Measurements from ENCODE around the gene TEDC2. TPM values are rescaled to one million over a fixed set of nuclear protein-coding genes. Genes with fewer than 3 reads are reported as not detected.

The TEDC2 gene
- total RNA-seq, 4 donors from 2014 or later = 1.4 to 2.3 TPM; not detected in 2

GRCh38 chr16:2490190-2491105 lies 30.5 kb downstream of the TEDC2 start:
- peaks cover 0 to 22% (median 3%) of the 10 kb centered on the region in 4 donors for H3K4me1 ChIP-seq
- no peaks in the 10 kb centered on the region for H3K9me3 ChIP-seq
- in situ Hi-C loops (cut with MboI; ENCODE audit: low pct_ligation_motif_present in 1 of 4, low pct_unique_long_range_greater_than_20kb in 1 of 4, low sequenced_read_pairs in 3 of 4) (loop anchor here (10.0 to 25.0 kb wide), 4 partner anchors 56 to 328 kb away; partner anchors contain the start of genes ABCA3 (in 2 of the 4), CASKIN1 (in 1 of the 4) and TRAF7 (in 1 of the 4)), intact Hi-C loops (cut with DNase I; ENCODE audit: low total_unique reads) (no loop called here)
- TF ChIP-seq CTCF (IDR thresholded peaks at IDR 0.05) (no peak), EP300 (IDR thresholded peaks at IDR 0.05; ENCODE audit: low read depth) (no peak), POLR2A (IDR thresholded peaks at IDR 0.05) (no peak), POLR2AphosphoS5 (IDR thresholded peaks at IDR 0.05) (no peak)
- WGBS, 2 donors (ENCODE audit: low coverage in 1 of 2) = 75 to 81% methylated on average over 2 to 22 of the region's 23 CpGs
- H3K4me3 ChIP-seq = no peak overlapping the region
- DNase-seq = no peak
- no peak overlapping the region for H3K27ac ChIP-seq
- H3K27me3 ChIP-seq = no peaks in the 10 kb centered on the region
- no peaks in the 10 kb centered on the region for H3K36me3 ChIP-seq

- TF ChIP-seq CTCF (IDR thresholded peaks at IDR 0.05) (no peak), EP300 (IDR thresholded peaks at IDR 0.05; ENCODE audit: low read depth) (no peak), POLR2A (IDR thresholded peaks at IDR 0.05) (no peak), POLR2AphosphoS5 (IDR thresholded peaks at IDR 0.05) (no peak)
- in situ Hi-C loops (cut with MboI; ENCODE audit: low pct_ligation_motif_present in 1 of 4, low pct_unique_long_range_greater_than_20kb in 1 of 4, low sequenced_read_pairs in 3 of 4) (loop anchor here (10.0 to 25.0 kb wide), 4 partner anchors 57 to 330 kb away; partner anchors contain the start of genes ABCA3 (in 2 of the 4), CASKIN1 (in 1 of the 4) and TRAF7 (in 1 of the 4)), intact Hi-C loops (cut with DNase I; ENCODE audit: low total_unique reads) (no loop called here)
- H3K4me1 ChIP-seq = peaks cover 0 to 21% (median 5%) of the 10 kb centered on the region in 4 donors
- H3K9me3 ChIP-seq = no peaks in the 10 kb centered on the region
- 48 to 58% methylated on average over 6 to 13 of the region's 13 CpGs for WGBS, 2 donors (ENCODE audit: low coverage in 1 of 2)
- no peaks in the 10 kb centered on the region for H3K27me3 ChIP-seq
- H3K27ac ChIP-seq = peak overlapping the region in 3 of 4 donors; percentile 15 to 50 (median 29)
- no peaks in the 10 kb centered on the region for H3K36me3 ChIP-seq
- peak; percentile 37 for DNase-seq
- H3K4me3 ChIP-seq = no peak overlapping the region
These were observed 32.4 kb downstream of the TEDC2 start for GRCh38 chr16:2492292-2492691.

- H3K27ac ChIP-seq = no peak overlapping the region
- H3K4me1 ChIP-seq = peaks cover 0 to 24% (median 5%) of the 10 kb centered on the region in 4 donors
- WGBS, 2 donors (ENCODE audit: low coverage in 1 of 2) = 90% methylated on average over 6 of the region's 6 CpGs; no CpG with 5 or more reads in 1 of the 2 donors
- no peaks in the 10 kb centered on the region for H3K27me3 ChIP-seq
- H3K4me3 ChIP-seq = no peak overlapping the region
- no peak for DNase-seq
- intact Hi-C loops (cut with DNase I; ENCODE audit: low total_unique reads) = no loop called here
- TF ChIP-seq POLR2AphosphoS5 (IDR thresholded peaks at IDR 0.05) (no peak), EP300 (IDR thresholded peaks at IDR 0.05; ENCODE audit: low read depth) (no peak)
- H3K9me3 ChIP-seq = no peaks in the 10 kb centered on the region
- in situ Hi-C loops (cut with MboI; ENCODE audit: low pct_ligation_motif_present in 1 of 4, low pct_unique_long_range_greater_than_20kb in 1 of 4, low sequenced_read_pairs in 3 of 4) = loop anchor here (10.0 to 25.0 kb wide), 4 partner anchors 59 to 331 kb away; partner anchors contain the start of genes ABCA3 (in 2 of the 4), CASKIN1 (in 1 of the 4) and TRAF7 (in 1 of the 4)
- no peaks in the 10 kb centered on the region for H3K36me3 ChIP-seq
These were observed 33.7 kb downstream of the TEDC2 start for GRCh38 chr16:2493605-2494004.

GRCh38 chr16:2494616-2495015 lies 34.7 kb downstream of the TEDC2 start:
- 83 to 87% methylated on average over 1 to 5 of the region's 5 CpGs for WGBS, 2 donors (ENCODE audit: low coverage in 1 of 2)
- H3K36me3 ChIP-seq = no peaks in the 10 kb centered on the region

More at GRCh38 chr16:2494616-2495015, 34.7 kb downstream of the TEDC2 start:
- Histone ChIP-seq H3K9me3 (no peaks in the 10 kb centered on the region), H3K4me1 (peaks cover 0 to 24% (median 5%) of the 10 kb centered on the region in 4 donors), H3K27ac (no peak overlapping the region), H3K4me3 (no peak overlapping the region), H3K27me3 (no peaks in the 10 kb centered on the region)
- intact Hi-C loops (cut with DNase I; ENCODE audit: low total_unique reads) = loop anchor here (5.0 kb wide), 1 partner anchor 152 kb away; the partner anchor contains the start of gene ABCA3
- DNase-seq = no peak
- in situ Hi-C loops (cut with MboI; ENCODE audit: low pct_ligation_motif_present in 1 of 4, low pct_unique_long_range_greater_than_20kb in 1 of 4, low sequenced_read_pairs in 3 of 4) = loop anchor here (10.0 to 25.0 kb wide), 4 partner anchors 60 to 332 kb away; partner anchors contain the start of genes ABCA3 (in 2 of the 4), CASKIN1 (in 1 of the 4) and TRAF7 (in 1 of the 4)
- TF ChIP-seq CTCF (IDR thresholded peaks at IDR 0.05) (no peak), POLR2AphosphoS5 (IDR thresholded peaks at IDR 0.05) (no peak), POLR2A (IDR thresholded peaks at IDR 0.05) (no peak), EP300 (IDR thresholded peaks at IDR 0.05; ENCODE audit: low read depth) (no peak)

Data from transverse colon (tissue), 4 donors.